GM21515 (cell line): ENCODE results near the gene VSTM2B.

ENCODE experiments used
- ATAC-seq: cut with Tn5 transposase; IDR thresholded peaks from one replicate; pipeline ENCODE4 v1.9.1; 2021; ENCODE audit not compliant: unreplicated experiment

The VSTM2B gene

DNA sequence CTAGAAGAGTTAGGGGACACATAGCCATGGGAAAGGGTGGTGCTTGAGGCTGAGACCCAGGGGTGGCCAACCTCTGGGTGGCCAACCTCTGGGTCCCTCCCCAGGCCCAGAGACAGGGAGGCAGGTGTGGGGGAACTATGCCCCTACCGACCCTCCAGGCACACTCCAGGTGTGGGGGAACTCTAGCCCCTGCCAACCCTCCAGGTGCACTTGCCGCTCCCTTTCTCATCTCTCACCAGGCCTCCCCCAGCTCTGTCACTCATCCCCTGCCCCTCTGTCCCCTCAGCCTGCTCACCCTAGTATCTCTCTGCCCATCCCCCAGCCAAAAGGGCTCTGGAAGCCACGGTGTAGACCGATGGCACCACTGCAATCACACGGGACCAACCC is 10.6 kb upstream of the VSTM2B start:
- ATAC-seq = no peak

DNA sequence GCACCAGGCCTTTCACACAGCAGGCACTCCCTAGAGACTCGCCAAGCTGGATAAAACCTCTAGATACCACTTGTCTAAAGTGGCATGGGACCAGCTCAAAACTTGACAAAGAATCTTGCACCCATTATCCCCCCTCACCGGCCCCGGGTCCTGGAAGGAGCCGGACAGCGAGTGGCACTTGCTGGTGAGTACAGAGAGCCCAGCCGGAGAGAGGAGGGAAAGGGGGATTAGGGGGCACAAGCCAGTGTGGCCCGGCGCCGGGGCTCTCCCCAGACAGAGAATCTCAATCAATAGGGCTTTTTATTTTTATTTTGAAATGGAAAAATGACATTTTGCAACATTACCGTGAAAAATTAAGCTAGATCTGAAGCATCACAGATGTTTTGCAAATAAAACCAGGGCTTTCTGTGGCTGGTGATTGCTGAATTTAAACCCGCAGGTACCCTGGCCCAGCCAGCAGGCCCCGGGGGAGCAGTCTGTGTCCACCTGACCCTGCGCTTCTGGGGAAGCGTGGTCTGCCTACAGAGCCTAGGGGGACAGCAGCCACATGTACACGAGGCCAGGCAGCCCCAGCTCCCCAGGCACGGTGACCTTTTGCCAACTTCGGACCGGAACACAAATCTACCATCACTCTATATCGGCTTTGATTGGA is 10.0 kb upstream of the VSTM2B start:
- ATAC-seq = no peak

- ATAC-seq = no peak
Measured at GRCh38 chr19:29516358-29516725, 9.5 kb upstream of the VSTM2B start.

- ATAC-seq = no peak
Measured at GRCh38 chr19:29516821-29517395, 8.9 kb upstream of the VSTM2B start.

DNA sequence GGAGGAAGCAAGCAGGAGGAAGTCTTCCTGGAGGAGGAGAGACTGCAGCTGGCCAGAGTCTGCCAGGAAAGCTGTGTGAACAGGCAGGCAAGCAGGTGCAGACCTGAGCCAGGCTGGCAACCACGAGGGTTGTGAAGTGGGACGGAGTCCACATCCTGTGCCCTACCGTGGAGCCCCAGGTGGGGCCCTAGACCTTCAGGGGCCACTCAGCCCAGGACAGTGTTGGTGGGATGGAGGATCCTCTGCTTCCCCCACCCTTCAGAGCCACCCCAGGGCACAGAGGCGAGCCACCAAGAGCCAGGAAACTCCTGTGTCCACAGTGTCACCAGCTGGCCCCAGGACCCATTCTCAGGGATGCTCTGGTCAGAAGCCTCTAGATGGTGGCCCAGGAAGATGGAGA is 8.4 kb upstream of the VSTM2B start:
- no peak for ATAC-seq

GRCh38 chr19:29517946-29518345 is 7.8 kb upstream of the VSTM2B start:
- ATAC-seq = no peak

DNA sequence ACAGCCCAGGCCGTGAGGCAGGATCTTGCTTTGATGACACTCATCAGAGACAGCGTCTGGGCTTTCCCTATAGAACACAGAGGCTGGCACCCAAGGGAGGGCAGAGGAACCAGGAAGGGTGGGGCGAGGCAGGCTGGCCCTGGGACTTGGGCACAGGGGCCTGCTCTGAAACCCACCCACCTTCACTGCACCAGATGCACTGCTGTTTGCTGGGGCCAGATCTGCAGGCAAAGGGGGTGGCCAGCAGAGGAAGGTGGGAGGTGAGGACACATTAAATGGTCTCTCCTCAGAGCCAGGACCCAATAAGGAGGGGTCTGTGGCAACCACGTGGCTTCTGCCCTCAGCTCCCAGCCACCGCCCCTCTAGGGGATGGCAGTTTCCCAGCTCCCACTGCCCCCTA is 6.6 kb upstream of the VSTM2B start:
- no peak for ATAC-seq

DNA sequence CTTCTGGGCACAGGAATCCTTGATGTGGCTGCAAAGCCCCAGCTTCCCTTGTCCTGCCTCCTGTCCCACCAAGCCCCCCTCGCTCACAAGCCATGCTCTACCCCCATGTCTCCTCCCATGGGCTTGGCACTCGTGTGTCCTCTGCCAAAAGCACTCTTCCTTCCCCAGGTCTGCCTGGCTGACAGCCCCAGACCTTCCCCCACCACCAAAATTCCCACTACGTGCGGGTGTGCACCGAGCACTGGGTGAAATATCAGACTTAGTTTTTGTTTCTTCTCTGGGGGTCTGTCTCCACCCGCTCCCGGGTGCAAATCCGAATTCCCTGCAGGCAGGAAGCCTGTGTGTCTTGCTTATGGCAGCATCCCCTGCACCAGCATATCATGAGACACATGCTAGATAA is 5.9 kb upstream of the VSTM2B start:
- no peak for ATAC-seq

- ATAC-seq = no peak
Measured at GRCh38 chr19:29520390-29520789, 5.4 kb upstream of the VSTM2B start.

GRCh38 chr19:29521291-29522075 is 4.3 kb upstream of the VSTM2B start:
- no peak for ATAC-seq

- no peak for ATAC-seq
Measured at GRCh38 chr19:29523568-29523967, 2.2 kb upstream of the VSTM2B start.

- no peak for ATAC-seq
Measured at GRCh38 chr19:29524201-29524911, 1.4 kb upstream of the VSTM2B start.

GRCh38 chr19:29524912-29525831 is 622 bp upstream of the VSTM2B start:
- ATAC-seq = no peak

DNA sequence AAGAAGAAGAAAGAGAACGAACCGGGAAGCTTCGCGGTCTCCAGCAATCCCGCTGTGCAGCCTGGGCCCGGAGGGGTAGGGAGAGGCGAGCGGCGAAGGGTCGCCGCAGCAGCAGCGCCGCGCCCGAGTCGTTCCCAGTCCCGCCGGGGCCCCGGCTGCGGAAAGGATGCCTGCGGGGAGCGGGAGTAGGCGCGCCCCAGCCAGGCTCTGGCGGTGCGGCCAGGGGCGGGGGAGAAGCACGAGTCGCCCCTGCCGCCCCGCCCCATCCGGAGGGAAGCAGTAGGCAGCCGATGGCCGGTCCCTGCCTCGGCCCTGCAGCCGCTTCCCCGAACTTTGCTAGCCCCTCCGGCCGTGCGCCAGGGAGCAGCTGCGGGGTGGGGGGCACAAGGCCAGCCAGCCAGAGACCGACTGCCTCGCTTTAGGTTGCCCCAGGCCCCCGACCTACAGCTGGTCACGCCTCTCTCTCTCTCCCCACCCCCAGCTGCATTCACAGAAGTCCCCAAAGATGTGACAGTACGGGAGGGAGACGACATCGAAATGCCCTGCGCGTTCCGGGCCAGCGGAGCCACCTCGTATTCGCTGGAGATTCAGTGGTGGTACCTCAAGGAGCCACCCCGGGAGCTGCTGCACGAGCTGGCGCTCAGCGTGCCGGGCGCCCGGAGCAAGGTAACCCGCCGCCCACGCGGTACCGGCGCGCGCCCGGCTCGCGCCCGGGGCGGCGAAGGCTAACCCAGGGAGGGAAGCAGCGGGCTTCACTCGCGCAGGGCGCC is 1.1 kb downstream of the VSTM2B start:
- ATAC-seq = no peak

DNA sequence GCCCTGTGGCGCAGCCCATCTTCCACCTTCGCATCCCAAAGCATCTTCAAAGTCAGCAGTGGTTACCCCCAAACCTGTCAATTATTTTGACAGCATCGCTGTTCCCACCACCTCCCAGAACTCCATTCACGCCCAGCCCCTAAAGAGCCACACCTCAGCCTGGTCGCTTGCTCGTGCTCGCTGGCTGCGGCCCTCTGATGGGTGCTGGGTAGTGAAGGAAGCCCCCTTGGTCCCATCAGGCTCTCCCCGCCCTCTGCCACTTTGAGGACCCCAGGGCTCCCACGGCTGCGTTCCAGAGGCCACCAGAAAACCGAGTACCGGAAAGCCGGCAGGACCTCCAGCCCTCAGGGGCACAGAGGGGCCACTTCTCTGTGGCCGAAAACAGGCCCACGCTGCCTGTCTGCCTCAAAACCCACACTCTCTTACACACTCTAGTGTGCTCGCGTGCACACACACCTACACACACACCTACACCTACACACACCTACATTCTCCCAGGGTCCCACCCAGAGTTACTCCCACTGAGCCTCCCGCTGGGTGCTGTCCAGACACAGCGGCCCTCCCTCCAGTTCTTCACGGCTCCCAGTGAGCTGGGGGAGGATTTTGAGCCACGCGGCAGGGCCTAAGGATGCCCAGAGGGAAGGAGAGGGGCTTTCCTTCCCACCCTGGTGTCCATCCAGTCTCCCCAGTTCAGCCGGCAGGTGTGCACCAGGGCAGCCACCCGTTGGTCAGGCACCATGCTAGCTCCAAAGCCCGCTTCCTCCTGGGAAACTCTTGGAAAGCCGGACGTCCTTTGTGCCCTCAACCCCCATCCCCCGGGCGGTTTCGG is 1.9 kb downstream of the VSTM2B start:
- no peak for ATAC-seq

- no peak for ATAC-seq
Measured at GRCh38 chr19:29528350-29528945, 2.7 kb downstream of the VSTM2B start.

DNA sequence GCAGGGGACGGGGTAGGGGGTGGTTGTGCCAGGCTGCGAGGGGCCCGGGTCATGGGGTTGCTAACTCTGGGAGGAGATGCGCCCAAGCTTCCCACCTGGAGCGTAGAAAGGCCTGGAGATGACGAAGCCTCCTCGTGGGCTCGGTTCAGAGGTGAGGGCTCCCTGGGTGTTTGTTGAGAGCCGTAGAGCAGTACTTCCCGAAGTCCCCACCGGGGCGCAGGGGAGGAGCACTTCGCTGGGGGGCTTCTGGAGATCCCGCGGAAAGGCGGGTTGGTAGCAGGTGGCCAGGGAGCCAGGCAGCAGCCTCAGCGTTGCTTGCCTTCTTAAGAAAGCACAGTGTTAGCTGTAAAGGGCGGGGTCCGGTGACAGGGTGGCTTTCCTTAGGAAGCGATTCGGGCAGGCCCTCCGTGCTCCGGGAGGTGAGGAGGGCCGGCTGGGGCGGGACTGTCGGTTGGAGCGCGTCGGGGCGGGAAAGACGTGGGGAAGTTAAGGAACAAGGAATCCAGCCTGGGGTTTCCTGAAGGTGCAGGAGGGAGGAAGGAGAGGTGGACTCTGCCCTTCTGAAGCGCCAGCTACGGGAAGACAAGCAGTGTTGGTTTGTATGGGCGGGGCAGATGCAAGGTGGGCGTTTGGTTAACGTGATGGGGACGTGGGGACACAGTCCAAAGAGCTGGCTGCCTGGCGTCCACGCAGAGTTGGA is 3.3 kb downstream of the VSTM2B start:
- ATAC-seq = no peak
